K562 (cell line): ENCODE measurements around the gene KISS1R. TPM values are rescaled to one million over a fixed set of nuclear protein-coding genes. Genes with fewer than 3 reads are reported as not detected.
A peak's percentile ranks its signal among the peaks of the same experiment; 100 is the strongest.

ENCODE experiments used
- CHD7 ChIP-seq: fragments of 200-600 bp; sonication (generic); IDR thresholded peaks from one replicate; pipeline ENCODE4 v1.6.1; 2012; ENCODE audit warnings: mild to moderate bottlenecking, low read depth, low read length, inconsistent platforms
- E2F6 ChIP-seq, 2 experiments: IDR thresholded peaks; 2 replicates each; pipeline ENCODE4 v1.6.1; 2011; ENCODE audit warnings: borderline replicate concordance in 1 of 2, control low read depth in 1 of 2, low read depth in 1 of 2, low read length in 1 of 2, mild to moderate bottlenecking in 1 of 2, mixed read lengths in 1 of 2, moderate library complexity in 1 of 2; ENCODE audit not compliant: insufficient read depth in 1 of 2, insufficient read length in 1 of 2, poor library complexity in 1 of 2, severe bottlenecking in 1 of 2; ENCODE audit errors: extremely low read depth in 1 of 2
- E2F8 ChIP-seq: fragments of 450-650 bp; IDR thresholded peaks from 2 replicates; pipeline ENCODE4 v1.7.1; 2018; ENCODE audit warnings: mild to moderate bottlenecking, low read depth; ENCODE audit not compliant: partially characterized antibody
- HNRNPH1 ChIP-seq: fragments of 200-400 bp; formaldehyde crosslinking; optimal IDR thresholded peaks from 2 replicates; pipeline ENCODE3; 2017; ENCODE audit warnings: low read depth, mild to moderate bottlenecking, low read length, moderate library complexity
- POLR2AphosphoS5 ChIP-seq: IDR thresholded peaks from 2 replicates; pipeline ENCODE4 v1.6.1; 2011; ENCODE audit warnings: mild to moderate bottlenecking, low read depth, low read length, moderate library complexity; ENCODE audit not compliant: control insufficient read depth, insufficient read depth
- RNF2 ChIP-seq: sonication (generic); IDR thresholded peaks from 2 replicates; pipeline ENCODE4 v1.6.1; 2016
- polyA plus RNA-seq, 8 experiments: library from polyadenylated mRNA; depleted of rRNA in 4 of 8; stranded (reverse) in 5 of 8; unstranded in 3 of 8; fragments of >200 nt; fragmentation: Nextera tagmentation in 2 of 8; fragmentation: Illumina TruSeq in 1 of 8; extraction: Ambion mirVana in 2 of 8; extraction: Trizol in 1 of 8; gene quantifications; 2 replicates each; pipeline versions ENCODE4 v1.2.1 to v1.2.3, GENCODE V29; 2011 to 2014; ENCODE audit warnings: inconsistent platforms in 1 of 8, missing spikeins in 1 of 8
- total RNA-seq, 7 experiments: library from RNA; depleted of rRNA in 6 of 7; stranded (reverse); fragments of >200 nt in 6 of 7; fragmentation: Illumina TruSeq in 2 of 7; extraction: Trizol in 2 of 7; gene quantifications; 2 replicates each; pipeline versions ENCODE4 v1.2.1 to v1.2.3, GENCODE V29; 2011 to 2021; ENCODE audit warnings: low replicate concordance in 1 of 7

Gene KISS1R
- total and polyA plus RNA-seq, 9 of the 15 experiments (the other 6 are each of a cell fraction or from before 2014, with no cell fraction given) = 0.37 to 39.4 (median 2.0) TPM

GRCh38 chr19:925526-926322 is 8.6 kb downstream of the KISS1R start, which contains the start of gene ARID3A (continued):
- TF ChIP-seq E2F6 (IDR thresholded peaks at IDR 0.05; ENCODE audit: borderline replicate concordance in 1 of 2, extremely low read depth in 1 of 2, insufficient read depth in 1 of 2, insufficient read length in 1 of 2, low read depth in 1 of 2, low read length in 1 of 2, poor library complexity in 1 of 2, severe bottlenecking in 1 of 2) = peak in 1 of 2 experiments; percentile 44
- TF ChIP-seq POLR2AphosphoS5 = no peak
- TF ChIP-seq E2F8 = peak; percentile 14
- no peak for TF ChIP-seq CHD7
- no peak for TF ChIP-seq HNRNPH1
- TF ChIP-seq RNF2 = peak; percentile 52; the same call in 1 of the 2 replicates
